SHP77 (cell line): Measurements from ENCODE around the gene TMX1.

ENCODE experiments used
- DNase-seq, 2 experiments: peaks; one replicate each; lab custom pipeline; 2025; lab: John Stamatoyannopoulos, UW

Gene TMX1

DNA sequence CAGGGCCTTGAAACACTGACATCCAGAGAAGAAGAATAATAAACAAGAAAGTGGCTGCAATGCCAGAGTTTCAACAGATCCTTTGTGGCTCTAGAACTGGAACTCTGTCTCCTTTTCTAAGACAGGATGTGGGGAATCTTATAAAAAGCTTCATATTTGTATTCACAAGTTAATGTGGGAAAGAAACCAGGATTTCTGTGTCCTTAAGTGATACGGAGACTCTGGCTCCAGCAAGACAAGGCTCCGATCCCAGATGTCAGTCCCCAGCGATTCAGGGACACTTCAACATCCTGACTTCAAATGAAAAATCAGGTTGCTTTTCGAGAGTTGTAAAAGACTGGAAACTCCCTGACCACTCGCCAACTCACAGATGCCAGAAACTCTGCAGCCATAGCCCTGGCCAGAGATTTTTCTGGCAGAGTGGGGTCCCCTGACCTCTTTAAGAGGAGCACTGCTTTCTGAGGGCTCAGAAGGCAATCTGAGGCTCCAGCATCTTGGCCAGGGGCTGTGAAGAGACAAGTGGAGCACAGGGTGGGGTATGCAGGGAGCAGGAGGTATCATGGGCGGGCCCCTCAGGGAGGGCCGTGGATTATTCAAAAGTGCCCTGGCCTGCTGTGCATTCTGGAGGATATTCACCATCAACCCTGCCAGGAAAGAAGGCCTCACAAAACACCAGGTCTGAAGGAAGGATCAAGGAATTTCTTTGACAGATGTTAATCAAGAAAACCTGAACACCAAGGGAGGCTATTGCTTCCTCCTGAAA is 53.3 kb downstream of the TMX1 start:
- DNase-seq: no peak

DNA sequence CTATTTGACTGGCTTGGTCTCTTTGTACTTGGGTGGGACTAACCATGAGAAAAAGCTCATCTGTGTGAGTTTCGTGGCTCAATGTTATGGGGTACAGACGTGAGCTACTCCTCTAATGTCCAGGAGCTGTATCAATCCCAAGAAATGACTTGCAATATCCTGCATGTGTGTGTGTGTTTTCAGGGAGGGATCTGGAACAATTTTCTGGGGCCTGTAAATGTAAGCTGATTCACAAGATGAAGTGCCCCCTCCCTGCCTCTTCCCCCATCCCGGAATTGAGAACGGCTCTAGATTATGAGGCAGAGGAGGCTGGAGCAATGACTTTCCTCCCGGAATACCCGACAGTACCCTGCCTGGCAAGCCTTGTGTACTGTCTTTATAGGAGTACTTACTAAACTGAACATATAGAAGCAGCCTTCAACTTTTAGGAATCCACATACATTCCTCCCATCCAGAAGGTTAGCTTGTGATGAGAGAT is 53.9 kb downstream of the TMX1 start:
- DNase-seq: no peak

DNA sequence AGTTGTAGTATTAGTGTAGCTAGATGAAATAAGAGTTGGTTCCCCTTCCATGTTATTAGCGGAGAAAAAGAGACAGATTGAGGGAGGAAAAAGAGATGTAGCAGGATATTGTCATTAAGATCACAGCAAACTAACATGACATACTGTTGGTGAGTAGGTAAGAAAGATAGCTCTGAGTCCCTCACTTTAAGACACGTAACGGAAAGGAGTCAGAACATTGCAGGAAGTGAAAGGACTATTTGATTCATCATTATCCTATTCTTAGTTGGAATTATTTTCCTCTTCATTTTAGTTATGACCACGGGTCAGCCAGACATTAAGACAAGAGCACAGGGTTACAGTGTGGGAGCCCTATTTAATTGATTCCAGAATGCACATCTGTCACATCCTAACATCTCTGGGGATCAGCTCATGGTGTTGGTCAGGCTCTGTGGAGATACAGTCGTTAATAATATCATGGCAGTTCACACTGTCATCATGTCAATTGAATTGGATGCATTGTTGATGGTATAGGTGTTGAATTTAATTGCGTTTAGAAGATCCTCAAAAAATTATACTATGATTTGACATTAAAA is 55.0 kb downstream of the TMX1 start:
- DNase-seq: no peak

DNA sequence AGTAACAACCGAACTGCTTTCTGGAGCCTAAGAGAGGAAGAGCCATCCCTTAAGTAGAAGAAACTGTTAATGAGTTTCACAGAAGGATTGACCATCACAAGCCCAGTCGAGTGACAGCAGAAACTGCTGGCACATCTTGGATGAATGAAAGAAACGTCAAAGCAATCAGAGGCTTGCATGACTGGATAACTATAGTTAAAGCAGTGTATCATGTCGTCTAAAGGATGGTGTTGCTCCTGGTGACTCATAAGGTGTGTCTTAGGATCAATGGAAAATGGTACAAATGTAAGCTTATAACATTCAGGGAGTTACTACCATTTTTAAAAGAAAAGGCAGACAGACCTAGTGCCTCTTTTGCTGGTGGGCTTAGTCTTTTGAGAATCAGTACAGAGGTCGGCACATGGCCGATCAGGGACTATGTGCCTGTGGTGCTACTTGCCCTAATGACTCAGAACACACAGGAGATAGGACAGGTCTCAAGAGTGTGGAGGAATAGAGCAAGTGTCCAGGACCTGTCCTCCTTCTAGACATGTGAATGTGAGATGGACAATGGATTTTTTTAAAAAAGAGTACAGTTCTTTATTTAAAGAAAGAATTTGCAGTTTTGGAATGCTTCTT is 55.7 kb downstream of the TMX1 start:
- DNase-seq: no peak

- DNase-seq: no peak
Measured at GRCh38 chr14:51297066-51297465, 57.0 kb downstream of the TMX1 start.

DNA sequence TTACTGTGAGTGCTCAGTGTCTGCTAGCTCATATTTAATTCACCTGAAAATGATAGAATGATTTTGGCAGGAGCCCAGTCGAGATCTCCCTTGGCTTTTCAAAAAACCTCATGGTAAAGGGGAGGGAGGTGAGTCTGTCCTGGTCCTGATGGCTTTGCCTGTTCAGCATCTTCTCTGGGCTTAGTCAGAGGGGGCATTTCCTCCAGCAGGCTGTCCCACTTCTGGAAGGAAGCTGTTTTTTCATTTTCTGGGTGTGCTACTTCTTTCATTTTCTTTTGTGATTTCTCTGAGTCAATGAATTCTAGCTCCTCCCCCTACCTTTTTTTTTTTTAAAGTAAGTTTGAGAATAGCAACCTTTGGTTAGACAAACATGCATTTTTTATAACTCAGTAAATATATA is 58.8 kb downstream of the TMX1 start:
- no peak for DNase-seq

DNA sequence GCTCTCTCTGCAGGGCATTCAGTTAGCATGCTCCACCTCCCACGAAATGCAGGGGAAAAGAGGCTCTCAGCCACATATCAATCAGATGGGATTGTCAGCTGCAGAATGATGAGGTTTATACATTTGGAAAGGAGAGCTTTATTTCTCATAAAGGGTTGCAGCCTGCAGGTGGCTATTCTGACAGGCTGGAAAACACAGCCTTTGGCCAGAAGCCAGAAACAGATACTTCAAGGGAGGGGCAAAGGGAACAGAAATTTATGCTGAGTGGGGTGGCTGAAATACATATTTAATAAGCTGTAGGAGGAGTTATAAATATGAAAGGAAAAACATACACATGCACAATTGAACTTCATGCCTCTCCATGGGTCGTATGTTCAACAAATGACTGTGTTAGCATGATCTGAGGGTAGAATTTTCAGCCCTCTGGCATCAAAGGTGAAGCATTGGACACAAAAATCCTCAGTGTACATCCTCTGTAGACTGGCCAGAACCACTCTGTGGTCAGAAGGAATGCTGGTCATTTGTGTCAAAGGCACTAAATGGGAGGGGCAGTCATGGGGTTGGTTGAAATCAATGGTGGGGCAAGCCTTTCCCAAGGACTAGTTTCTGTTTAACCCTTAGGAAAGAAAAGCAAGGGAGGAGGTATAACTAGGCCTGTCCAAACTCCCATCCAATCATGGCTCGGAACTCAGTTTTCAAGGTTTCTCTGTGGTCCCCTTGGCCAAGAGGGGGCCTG is 62.4 kb downstream of the TMX1 start:
- peak; percentile 38 to 59 for DNase-seq

DNA sequence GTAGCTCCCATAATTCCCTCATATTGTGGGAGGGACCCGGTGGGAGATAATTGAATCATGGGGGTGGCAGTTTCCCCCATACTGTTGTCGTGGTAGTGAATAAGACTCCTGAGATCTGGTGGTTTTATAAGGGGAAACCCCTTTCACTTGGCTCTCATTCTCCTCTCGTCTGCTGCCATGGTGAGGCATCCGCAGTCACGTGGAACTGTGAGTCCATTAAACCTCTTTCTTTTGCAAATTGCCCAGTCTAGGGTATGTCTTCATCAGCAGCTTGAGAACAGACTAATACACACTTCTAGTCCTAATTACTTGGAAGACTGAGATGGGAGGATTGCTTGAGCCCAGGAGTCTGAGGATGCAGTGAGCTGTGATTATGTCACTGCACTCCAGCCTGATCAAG is 64.4 kb downstream of the TMX1 start:
- DNase-seq: no peak

- no peak for DNase-seq
Measured at GRCh38 chr14:51304941-51305340, 64.9 kb downstream of the TMX1 start.

- no peak for DNase-seq
Measured at GRCh38 chr14:51305751-51306150, 65.7 kb downstream of the TMX1 start.
